HCT116 (cell line): ENCODE data around the gene TAX1BP1. TPM values are rescaled to one million over a fixed set of nuclear protein-coding genes. Genes with fewer than 3 reads are reported as not detected.

ENCODE experiments used
- ATAC-seq: fragments of 200-7000 bp; cut with Tn5 transposase; 2 replicates; pipeline ENCODE4 v1.9.1; 2020; ENCODE audit warnings: mild to moderate bottlenecking, moderate library complexity
- BruUV-seq: library from RNA; stranded (reverse); fragments of 400-500 nt; replicated peaks from 2 replicates; lab custom pipeline; 2021; lab: Mats Ljungman, UMichigan
- CTCF ChIA-PET: fragments of 300-600 bp; sonication (Branson Sonifier 250); formaldehyde crosslinking; loops from one replicate; lab custom pipeline; 2021; ENCODE audit warnings: antibody characterized with exemption; lab: Charles Lee
- POLR2A ChIA-PET: fragments of 300-600, 350-600 bp; sonication (Branson Sonifier 250); formaldehyde crosslinking; loops from one replicate; lab custom pipeline; 2021; ENCODE audit warnings: antibody characterized with exemption; lab: Charles Lee
- RAD21 ChIA-PET, 2 experiments: fragments of 300-600 bp; sonication (Branson Sonifier 250); formaldehyde crosslinking; loops; one replicate each; lab custom pipeline; 2023; ENCODE audit warnings: low total read pairs in 2 of 2; ENCODE audit not compliant: uncharacterized antibody in 2 of 2, unreplicated experiment in 2 of 2, low non-redundant PET in 1 of 2; lab: Charles Lee
- DNase-seq: peaks from one replicate; pipeline ENCODE4 v3.0.0-alpha.2; 2010; ENCODE audit warnings: low read depth, low spot score
- H2AFZ ChIP-seq: fragments of 200-600 bp; shearing (Covaris generic), sonication (generic); 2 replicates; pipeline ENCODE4 v1.6.1; 2017; ENCODE audit warnings: low read depth, mixed run types, mixed read lengths, antibody characterized with exemption, low read length; ENCODE audit not compliant: poor library complexity, severe bottlenecking
- H3K27ac ChIP-seq: 2 replicates; pipeline ENCODE4 v1.5.1; 2012; ENCODE audit warnings: low read depth, low read length
- H3K27me3 ChIP-seq: fragments of 200-600 bp; sonication (generic); 2 replicates; pipeline ENCODE4 v1.6.1; 2016; ENCODE audit warnings: mixed run types, low read length, mixed read lengths; ENCODE audit not compliant: insufficient read depth
- H3K36me3 ChIP-seq, 2 experiments: fragments of 200-500 bp in 1 of 2; fragments of 200-600 bp in 1 of 2; sonication (Bioruptor generic) in 1 of 2; sonication (generic) in 1 of 2; 2 replicates each; pipeline versions ENCODE4 v1.5.1 to v1.6.1; 2014 to 2016; ENCODE audit warnings: low read length in 2 of 2, inconsistent platforms in 1 of 2, mixed read lengths in 1 of 2, mixed run types in 1 of 2; ENCODE audit not compliant: insufficient read depth in 2 of 2, control insufficient read depth in 1 of 2
- H3K4me1 ChIP-seq, 2 experiments: fragments of 200-600 bp in 1 of 2; sonication (generic) in 1 of 2; 2 replicates each; pipeline versions ENCODE4 v1.5.1 to v1.6.1; 2012 to 2017; ENCODE audit warnings: low read length in 2 of 2, inconsistent platforms in 1 of 2, mild to moderate bottlenecking in 1 of 2, mixed read lengths in 1 of 2, mixed run types in 1 of 2, moderate library complexity in 1 of 2; ENCODE audit not compliant: insufficient read depth in 2 of 2, control insufficient read depth in 1 of 2
- H3K4me2 ChIP-seq: fragments of 200-600 bp; sonication (generic); 2 replicates; pipeline ENCODE4 v1.6.1; 2017; ENCODE audit warnings: mixed run types, low read length, mixed read lengths
- H3K4me3 ChIP-seq, 2 experiments: fragments of 200-600 bp in 1 of 2; sonication (generic) in 1 of 2; replicated peaks in 1 of 2; 2 replicates each; pipeline ENCODE4 v1.5.1; 2011 to 2016; ENCODE audit warnings: low read length in 2 of 2, control low read depth in 1 of 2, low read depth in 1 of 2, mild to moderate bottlenecking in 1 of 2, mixed read lengths in 1 of 2, mixed run types in 1 of 2
- H3K79me2 ChIP-seq: fragments of 200-600 bp; sonication (generic); 2 replicates; pipeline ENCODE4 v1.6.1; 2017; ENCODE audit warnings: mild to moderate bottlenecking, mixed run types, low read length, moderate library complexity, mixed read lengths; ENCODE audit not compliant: insufficient read depth
- H3K9ac ChIP-seq: fragments of 200-600 bp; sonication (generic); 2 replicates; pipeline ENCODE4 v1.6.1; 2016; ENCODE audit warnings: low read length, mixed read lengths
- H3K9me2 ChIP-seq: fragments of 200-600 bp; sonication (generic), shearing (Covaris generic); 2 replicates; pipeline ENCODE4 v1.6.1; 2017; ENCODE audit warnings: mixed run types, mild to moderate bottlenecking, moderate library complexity; ENCODE audit not compliant: insufficient read depth
- H3K9me3 ChIP-seq, 2 experiments: fragments of 200-500 bp in 1 of 2; fragments of 200-600 bp in 1 of 2; sonication (Bioruptor generic) in 1 of 2; sonication (generic) in 1 of 2; 2 replicates each; pipeline ENCODE4 v1.6.1; 2014 to 2017; ENCODE audit warnings: low read length in 2 of 2, mixed read lengths in 2 of 2, inconsistent platforms in 1 of 2, low read depth in 1 of 2, mild to moderate bottlenecking in 1 of 2, mixed run types in 1 of 2, moderate library complexity in 1 of 2; ENCODE audit not compliant: control insufficient read depth in 1 of 2, insufficient read depth in 1 of 2
- H4K20me1 ChIP-seq: fragments of 200-600 bp; sonication (generic), shearing (Covaris generic); 2 replicates; pipeline ENCODE4 v1.6.1; 2017; ENCODE audit warnings: mixed run types, mild to moderate bottlenecking, moderate library complexity; ENCODE audit not compliant: insufficient read depth
- CTCF ChIP-seq, 3 experiments: fragments of 200-600 bp in 1 of 3; sonication (generic) in 1 of 3; IDR thresholded peaks in 2 of 3; conservative IDR thresholded peaks in 1 of 3; 2 replicates each; pipeline ENCODE4 v1.5.1; 2012 to 2017; ENCODE audit warnings: low read depth in 2 of 3, low read length in 2 of 3, antibody characterized with exemption in 1 of 3, borderline replicate concordance in 1 of 3, control low read depth in 1 of 3, mild to moderate bottlenecking in 1 of 3, mixed read lengths in 1 of 3, mixed run types in 1 of 3, moderate library complexity in 1 of 3; ENCODE audit not compliant: insufficient read depth in 1 of 3
- JUND ChIP-seq: IDR thresholded peaks from 2 replicates; pipeline ENCODE4 v1.6.1; 2012
- RAD21 ChIP-seq: IDR thresholded peaks from 2 replicates; pipeline ENCODE4 v1.6.1; 2012; ENCODE audit warnings: low read depth, mild to moderate bottlenecking
- SRF ChIP-seq: IDR thresholded peaks from 2 replicates; pipeline ENCODE4 v1.6.1; 2012; ENCODE audit warnings: low read depth
- intact Hi-C: fragments of 100-400 bp; cut with micrococcal nuclease; formaldehyde crosslinking; loops from 2 replicates; pipeline ENCODE4 v1.10.0; 2022
- total RNA-seq: library from RNA; stranded (reverse); gene quantifications from one replicate; pipeline ENCODE4 v1.2.1, GENCODE V29; 2021; ENCODE audit not compliant: unreplicated experiment
- TF ChIP-seq, protein P1 (sequence below): IDR thresholded peaks from 2 replicates; pipeline ENCODE4 v1.6.1; 2011; ENCODE audit warnings: mild to moderate bottlenecking, low read length, moderate library complexity; ENCODE audit not compliant: insufficient replicate concordance; ENCODE audit errors: extremely low read depth

TAX1BP1 gene
- total RNA-seq, 1 experiment from 2014 or later: 68.1 TPM

DNA sequence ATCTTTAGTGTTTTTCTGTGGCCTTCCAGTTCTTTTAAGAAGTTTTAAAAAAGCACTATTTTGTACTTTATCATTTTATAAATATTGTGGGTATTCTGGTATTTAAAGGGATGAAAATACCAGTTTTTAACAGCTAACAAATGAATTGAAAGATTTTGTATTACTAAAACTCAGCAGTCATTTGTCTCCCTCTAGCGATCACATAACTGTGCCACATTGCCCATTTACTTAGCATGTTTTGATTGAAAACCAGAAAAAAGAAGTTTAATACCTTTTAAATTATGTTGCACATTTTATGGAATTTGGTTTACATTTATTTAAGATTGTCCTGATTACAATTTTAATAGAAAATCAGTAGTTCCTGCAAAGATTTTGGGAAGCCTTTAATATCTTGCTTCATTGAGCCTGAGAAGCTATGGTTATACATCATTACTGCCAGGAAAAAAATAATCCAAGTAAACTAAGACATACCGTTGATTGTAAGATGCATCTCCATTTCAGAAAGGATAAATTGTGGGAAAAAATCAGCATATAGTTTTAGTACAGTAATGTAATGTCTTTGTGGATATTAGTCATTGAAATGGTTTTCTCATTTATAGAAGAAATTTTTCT is 34.9 kb downstream of the TAX1BP1 start:
- Histone ChIP-seq H3K36me3 (no peaks in the 10 kb centered on the region), H3K9ac (no peak overlapping the region), H4K20me1 (no peaks in the 10 kb centered on the region), H3K27ac (no peak overlapping the region), H3K9me2 (no peaks in the 10 kb centered on the region), H3K79me2 (peaks cover 16% of the 10 kb centered on the region; the same call in 1 of the 2 replicates), H3K4me1 (peaks cover 15 to 25% of the 10 kb centered on the region in 2 experiments), H3K4me3 (no peak overlapping the region)
- ATAC-seq (no peak), DNase-seq (peak; percentile 12)
- ChIA-PET POLR2A (interaction anchor here (0.6 to 1.6 kb wide), 3 partner anchors 34 to 579 kb away, joined by 3 to 5 read pairs (median 4); partner anchors contain the start of gene TAX1BP1), CTCF (interaction anchor here (0.7 to 2.7 kb wide), 17 partner anchors 9 to 595 kb away, joined by 3 to 22 read pairs (median 4); no protein-coding TSS in a partner anchor)
- intact Hi-C loops: loop anchor here (2.0 to 10.0 kb wide), 4 partner anchors 88 to 578 kb away; no protein-coding TSS in a partner anchor
- TF ChIP-seq SRF (no peak), JUND (no peak), RAD21 (peak; percentile 69), CTCF (IDR thresholded peaks at IDR 0.05 in 2 of 3, conservative IDR thresholded peaks at IDR 0.05 in 1 of 3; ENCODE audit: borderline replicate concordance in 1 of 3, insufficient read depth in 1 of 3, low read depth in 2 of 3, low read length in 2 of 3) (peak; percentile 52 to 70 (median 58); a peak in 5 of 6 replicates)
- TF ChIP-seq, protein P1, sequence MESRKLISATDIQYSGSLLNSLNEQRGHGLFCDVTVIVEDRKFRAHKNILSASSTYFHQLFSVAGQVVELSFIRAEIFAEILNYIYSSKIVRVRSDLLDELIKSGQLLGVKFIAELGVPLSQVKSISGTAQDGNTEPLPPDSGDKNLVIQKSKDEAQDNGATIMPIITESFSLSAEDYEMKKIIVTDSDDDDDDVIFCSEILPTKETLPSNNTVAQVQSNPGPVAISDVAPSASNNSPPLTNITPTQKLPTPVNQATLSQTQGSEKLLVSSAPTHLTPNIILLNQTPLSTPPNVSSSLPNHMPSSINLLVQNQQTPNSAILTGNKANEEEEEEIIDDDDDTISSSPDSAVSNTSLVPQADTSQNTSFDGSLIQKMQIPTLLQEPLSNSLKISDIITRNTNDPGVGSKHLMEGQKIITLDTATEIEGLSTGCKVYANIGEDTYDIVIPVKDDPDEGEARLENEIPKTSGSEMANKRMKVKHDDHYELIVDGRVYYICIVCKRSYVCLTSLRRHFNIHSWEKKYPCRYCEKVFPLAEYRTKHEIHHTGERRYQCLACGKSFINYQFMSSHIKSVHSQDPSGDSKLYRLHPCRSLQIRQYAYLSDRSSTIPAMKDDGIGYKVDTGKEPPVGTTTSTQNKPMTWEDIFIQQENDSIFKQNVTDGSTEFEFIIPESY: no peak
- TF ChIP-seq, all 23 proteins: peak for 2
- no peak overlapping the region for H2AFZ ChIP-seq
- BruUV-seq: no TSS peak
- no peaks in the 10 kb centered on the region for H3K9me3 ChIP-seq
- H3K4me2 ChIP-seq: no peak overlapping the region
- RAD21 ChIA-PET: interaction anchor here in 1 of 2 experiments (1.0 to 1.9 kb wide), 3 partner anchors 30 to 579 kb away, joined by 3 to 5 read pairs (median 4); no protein-coding TSS in a partner anchor
- no peaks in the 10 kb centered on the region for H3K27me3 ChIP-seq
